GM19463 (cell line): ENCODE results near the gene SEPTIN7.

Experiments
- ATAC-seq: cut with Tn5 transposase; IDR thresholded peaks from one replicate; pipeline ENCODE4 v1.9.1; 2021; ENCODE audit warnings: mild to moderate bottlenecking, moderate library complexity; ENCODE audit not compliant: unreplicated experiment

SEPTIN7 gene

DNA sequence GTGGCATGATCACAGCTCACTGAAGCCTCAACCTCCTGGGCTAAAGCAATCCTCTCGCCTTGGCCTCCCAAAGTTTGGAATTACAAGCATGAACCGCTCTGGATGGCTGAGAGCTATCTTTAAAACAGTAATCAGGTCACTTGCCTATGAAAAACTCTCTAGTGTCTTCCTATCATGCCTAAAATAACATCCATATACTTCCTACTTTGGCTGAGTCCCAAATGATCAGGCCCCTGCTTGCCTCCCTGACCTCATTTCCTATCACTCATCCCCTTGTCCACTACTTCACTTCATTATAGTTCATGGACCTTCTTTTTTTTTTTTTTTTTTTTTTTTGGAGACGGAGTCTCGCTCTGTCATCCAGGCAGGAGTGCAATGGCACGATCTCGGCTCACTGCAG lies 28.0 kb downstream of the SEPTIN7 start:
- ATAC-seq: no peak

DNA sequence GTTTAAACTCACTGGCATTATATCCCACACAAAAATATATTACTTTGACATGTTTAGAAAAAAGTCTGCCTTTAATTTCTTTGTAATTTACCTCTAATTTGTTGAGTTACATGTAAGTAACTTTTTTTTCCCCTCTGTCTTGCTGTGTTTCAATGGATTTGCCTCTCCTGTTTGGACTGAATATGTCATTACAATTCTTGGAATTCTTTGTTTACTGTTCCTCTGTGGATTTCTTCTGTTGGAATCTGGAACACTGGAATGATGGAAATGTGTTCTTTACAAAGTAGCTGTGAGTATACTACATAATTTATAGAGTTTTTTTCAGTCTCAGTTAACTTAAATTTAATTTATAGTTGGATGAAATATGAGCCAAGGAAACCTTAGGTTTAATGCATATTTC lies 30.4 kb downstream of the SEPTIN7 start:
- no peak for ATAC-seq

DNA sequence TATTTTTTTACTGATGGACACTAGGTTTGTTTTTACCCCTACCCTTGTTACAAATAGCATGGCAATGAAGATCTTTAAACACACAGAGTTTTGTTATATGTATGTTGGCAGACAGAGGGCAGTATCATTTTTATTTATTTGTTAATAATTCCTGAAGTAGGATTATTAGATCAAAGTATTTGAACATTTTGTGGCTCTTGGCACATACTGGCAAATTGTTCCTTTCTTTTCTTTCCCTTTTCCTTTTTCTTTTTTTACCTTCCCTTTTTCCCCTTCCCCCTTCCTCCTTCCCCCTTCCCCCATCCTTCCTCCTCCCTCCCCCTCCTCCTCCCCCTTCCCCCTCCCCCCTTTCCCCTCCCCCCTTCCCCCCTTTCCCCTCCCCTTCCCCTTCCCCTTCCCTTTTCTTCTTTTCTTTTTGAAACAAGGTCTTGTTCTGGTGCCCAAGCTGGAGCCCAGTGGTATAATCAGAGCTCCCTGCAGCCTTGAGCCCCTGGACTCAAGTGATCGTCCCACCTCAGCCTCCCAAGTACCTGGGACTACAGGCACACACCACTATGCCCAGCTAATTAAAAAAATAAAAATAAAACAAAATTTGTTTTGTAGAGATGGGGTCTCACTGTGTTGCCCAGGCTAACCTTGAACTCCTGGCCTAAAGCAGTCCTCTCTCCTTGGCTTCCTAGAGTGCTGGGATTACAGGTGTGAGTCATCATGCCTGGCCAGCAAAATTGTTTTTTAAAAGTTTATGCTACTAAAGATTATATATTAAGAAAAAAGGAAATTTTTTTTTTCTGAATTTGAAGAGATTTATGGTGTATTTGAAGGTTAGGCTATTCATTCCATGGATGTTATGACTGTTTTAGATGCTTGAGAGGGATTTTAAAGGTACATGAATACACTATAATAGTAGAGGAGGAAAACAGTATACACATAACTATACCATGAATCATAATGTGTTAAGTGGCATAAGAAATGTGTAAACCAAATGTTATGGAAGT lies 39.3 kb downstream of the SEPTIN7 start:
- ATAC-seq: no peak

DNA sequence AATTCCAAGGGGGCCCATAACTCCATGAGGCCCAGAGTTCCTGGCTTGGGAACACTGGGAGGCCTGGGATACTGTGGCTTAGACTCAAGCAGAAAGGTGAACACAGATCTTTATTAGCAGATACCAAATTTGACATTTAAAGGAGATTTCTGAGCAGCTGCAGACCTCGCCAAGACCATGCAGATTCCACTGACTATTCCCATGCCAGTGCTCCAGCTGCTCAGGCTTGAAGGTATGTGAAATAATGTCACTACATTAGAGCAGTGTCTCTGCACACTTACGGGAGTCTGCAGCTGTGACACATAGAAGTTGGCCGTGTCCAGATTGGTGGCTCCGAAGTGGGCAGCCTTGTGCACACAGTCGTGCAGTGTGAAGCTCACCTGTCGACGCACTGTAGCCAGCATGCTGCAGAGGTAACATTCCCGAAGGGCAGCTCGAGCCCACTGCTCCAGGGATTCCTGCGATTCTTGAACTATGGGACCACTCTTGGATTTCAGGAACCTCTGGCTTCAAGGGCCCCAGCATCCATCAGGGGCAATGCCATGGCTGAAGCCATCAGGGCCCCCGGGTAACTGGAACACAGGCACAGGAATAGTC lies 46.1 kb downstream of the SEPTIN7 start:
- no peak for ATAC-seq

DNA sequence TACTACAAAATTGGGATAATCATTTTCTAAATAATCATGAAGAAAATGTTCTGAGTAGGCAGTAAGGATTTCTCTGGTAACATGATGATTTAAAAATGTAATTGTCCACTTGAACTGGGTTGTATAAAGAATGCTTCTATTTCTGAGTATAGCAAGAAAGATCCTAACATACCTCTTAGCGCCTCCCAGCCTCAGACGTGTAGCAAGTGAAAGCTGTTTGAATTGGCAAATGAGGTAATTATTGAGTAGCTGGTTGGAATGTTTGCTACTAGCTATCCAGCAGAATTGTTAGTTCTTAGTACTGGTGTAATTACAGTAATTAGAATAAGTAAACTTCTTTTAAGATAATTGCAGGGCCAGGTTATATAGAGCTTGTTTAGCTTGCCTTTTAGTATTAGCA lies 47.9 kb downstream of the SEPTIN7 start:
- no peak for ATAC-seq

DNA sequence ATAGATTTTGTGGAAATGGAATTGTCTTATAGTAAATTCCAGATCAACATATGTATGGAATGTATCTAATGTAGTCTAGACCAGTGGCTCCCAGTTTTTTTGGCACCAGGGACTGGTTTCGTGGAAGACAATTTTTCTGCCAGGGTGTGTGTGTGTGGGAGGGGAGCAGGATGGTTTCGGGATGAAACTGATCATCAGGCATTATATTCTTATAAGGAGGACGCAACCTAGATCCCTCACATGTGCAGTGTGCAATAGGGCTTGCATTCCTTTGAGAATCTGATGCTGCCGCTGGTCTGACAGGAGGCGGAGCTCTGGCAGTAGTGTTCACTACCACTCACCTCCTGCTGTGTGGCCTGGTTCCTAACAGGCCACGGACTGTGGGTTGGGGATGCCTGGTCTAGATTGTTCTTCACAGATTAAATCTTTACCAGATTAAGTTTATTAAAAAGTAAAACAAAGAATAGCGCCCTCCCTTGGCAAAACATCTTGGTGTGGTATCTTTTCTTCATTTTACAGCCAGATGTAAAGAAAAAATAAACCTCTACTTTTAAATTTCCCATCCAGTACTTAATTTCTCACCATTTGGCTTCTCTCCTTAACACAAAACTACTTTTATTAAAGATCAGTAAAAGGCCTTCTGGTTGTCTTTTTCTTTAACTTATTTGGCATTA lies 48.4 kb downstream of the SEPTIN7 start:
- ATAC-seq: no peak

DNA sequence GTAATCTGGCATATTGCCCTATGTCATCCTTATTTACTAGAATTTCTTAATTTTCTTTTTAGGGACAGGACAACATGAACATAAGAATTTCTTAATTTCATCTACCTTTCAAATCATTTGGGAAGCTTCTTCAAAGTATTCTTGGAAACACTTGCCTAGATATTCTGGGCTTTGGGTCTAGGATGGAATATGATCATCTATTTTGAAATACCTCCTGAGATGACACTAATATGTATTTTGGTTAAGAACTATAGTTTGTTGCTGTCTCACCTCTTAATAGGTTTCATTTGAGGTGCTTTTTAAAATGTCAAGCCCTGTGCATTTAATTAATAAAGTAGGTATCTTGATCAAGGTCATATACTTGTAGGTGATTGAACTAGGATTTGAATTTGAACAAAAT lies 49.1 kb downstream of the SEPTIN7 start:
- no peak for ATAC-seq
